Neuronal stem cell (in vitro differentiated cells): ENCODE results near the gene WRNIP1.

Experiments used
- DNase-seq: peaks from one replicate; pipeline ENCODE4 v3.0.0-alpha.2; 2013; ENCODE audit warnings: low spot score
- H2AFZ ChIP-seq: one replicate; pipeline ENCODE4 v1.6.1; 2013; ENCODE audit warnings: mild to moderate bottlenecking, low read length, inconsistent platforms
- H2AK5ac ChIP-seq: 2 replicates; pipeline ENCODE4 v1.6.1; 2013; ENCODE audit warnings: low read depth, mild to moderate bottlenecking, inconsistent platforms, low read length, moderate library complexity, mixed read lengths
- H2BK120ac ChIP-seq: 2 replicates; pipeline ENCODE4 v1.6.1; 2013; ENCODE audit warnings: low read depth, mild to moderate bottlenecking, inconsistent platforms, low read length, moderate library complexity, mixed read lengths
- H2BK12ac ChIP-seq: one replicate; pipeline ENCODE4 v1.6.1; 2013; ENCODE audit warnings: low read length, inconsistent platforms
- H2BK15ac ChIP-seq: 2 replicates; pipeline ENCODE4 v1.6.1; 2013; ENCODE audit warnings: mild to moderate bottlenecking, low read length, inconsistent platforms, mixed read lengths
- H2BK5ac ChIP-seq: one replicate; pipeline ENCODE4 v1.6.1; 2013; ENCODE audit warnings: inconsistent platforms, mild to moderate bottlenecking, low read length, moderate library complexity
- H3K14ac ChIP-seq: one replicate; pipeline ENCODE4 v1.6.1; 2013; ENCODE audit warnings: low read length, inconsistent platforms
- H3K18ac ChIP-seq: 2 replicates; pipeline ENCODE4 v1.6.1; 2013; ENCODE audit warnings: low read length, inconsistent platforms
- H3K23ac ChIP-seq: 2 replicates; pipeline ENCODE4 v1.6.1; 2013; ENCODE audit warnings: low read depth, mild to moderate bottlenecking, mixed read lengths, low read length, inconsistent platforms; ENCODE audit not compliant: poor library complexity
- H3K27ac ChIP-seq: replicated peaks from 3 replicates; pipeline ENCODE4 v1.5.1; 2013; ENCODE audit warnings: low read length, inconsistent platforms
- H3K27me3 ChIP-seq, 3 experiments: 2 replicates each; pipeline ENCODE4 v1.6.1; 2013; ENCODE audit warnings: low read length in 3 of 3, mild to moderate bottlenecking in 2 of 3, inconsistent platforms in 1 of 3, low read depth in 1 of 3, mixed read lengths in 1 of 3, moderate library complexity in 1 of 3; ENCODE audit not compliant: control insufficient read depth in 3 of 3, insufficient read depth in 3 of 3
- H3K36me3 ChIP-seq, 2 donors: replicated peaks in 1 of 2; 2 replicates each; pipeline ENCODE4 v1.6.1; 2013; ENCODE audit warnings: low read length in 2 of 2; ENCODE audit not compliant: control insufficient read depth in 2 of 2, insufficient read depth in 2 of 2
- H3K4ac ChIP-seq: 2 replicates; pipeline ENCODE4 v1.6.1; 2013; ENCODE audit warnings: inconsistent platforms, mild to moderate bottlenecking, low read length, moderate library complexity
- H3K4me1 ChIP-seq, 2 donors: 1 replicate in 1 of 2; 2 replicates in 1 of 2; pipeline ENCODE4 v1.6.1; 2013; ENCODE audit warnings: low read length in 2 of 2, low read depth in 1 of 2; ENCODE audit not compliant: control insufficient read depth in 2 of 2, insufficient read depth in 1 of 2
- H3K4me2 ChIP-seq: one replicate; pipeline ENCODE4 v1.6.1; 2013; ENCODE audit warnings: mild to moderate bottlenecking, low read length, inconsistent platforms; ENCODE audit not compliant: insufficient read depth, poor library complexity, severe bottlenecking
- H3K4me3 ChIP-seq, 2 donors: 2 replicates each; pipeline ENCODE4 v1.5.1; 2013; ENCODE audit warnings: low read length in 2 of 2, mild to moderate bottlenecking in 2 of 2, inconsistent platforms in 1 of 2, moderate library complexity in 1 of 2
- H3K79me1 ChIP-seq: one replicate; pipeline ENCODE4 v1.6.1; 2013; ENCODE audit warnings: low read depth, mild to moderate bottlenecking, inconsistent platforms, low read length, moderate library complexity
- H3K9ac ChIP-seq: one replicate; pipeline ENCODE4 v1.6.1; 2013; ENCODE audit warnings: mild to moderate bottlenecking, low read depth, low read length, inconsistent platforms; ENCODE audit not compliant: poor library complexity
- H3K9me3 ChIP-seq, 2 donors: replicated peaks in 1 of 2; 2 replicates each; pipeline versions ENCODE3 to v1.6.1; 2013; ENCODE audit warnings: low read length in 2 of 2, mild to moderate bottlenecking in 2 of 2, inconsistent platforms in 1 of 2, low read depth in 1 of 2, mixed read lengths in 1 of 2, moderate library complexity in 1 of 2; ENCODE audit not compliant: control insufficient read depth in 2 of 2, insufficient read depth in 1 of 2
- H4K8ac ChIP-seq: one replicate; pipeline ENCODE4 v1.6.1; 2013; ENCODE audit warnings: low read depth, mild to moderate bottlenecking, inconsistent platforms, low read length, moderate library complexity
- H4K91ac ChIP-seq: one replicate; pipeline ENCODE4 v1.6.1; 2013; ENCODE audit warnings: low read length, low read depth, mild to moderate bottlenecking, inconsistent platforms; ENCODE audit not compliant: poor library complexity
- WGBS, 2 donors: extraction: QIAGEN DNeasy Blood & Tissue Kit; methylation state at CpG; one replicate each; pipeline ENCODE4 v1.1.7; 2013; ENCODE audit warnings: missing lambda C conversion rate in 2 of 2, mixed read lengths in 1 of 2; ENCODE audit not compliant: insufficient read length in 2 of 2, insufficient replicate concordance in 1 of 2; ENCODE audit errors: extremely low coverage in 2 of 2; 5-methylcytosine and 5-hydroxymethylcytosine counted together

The WRNIP1 gene

DNA sequence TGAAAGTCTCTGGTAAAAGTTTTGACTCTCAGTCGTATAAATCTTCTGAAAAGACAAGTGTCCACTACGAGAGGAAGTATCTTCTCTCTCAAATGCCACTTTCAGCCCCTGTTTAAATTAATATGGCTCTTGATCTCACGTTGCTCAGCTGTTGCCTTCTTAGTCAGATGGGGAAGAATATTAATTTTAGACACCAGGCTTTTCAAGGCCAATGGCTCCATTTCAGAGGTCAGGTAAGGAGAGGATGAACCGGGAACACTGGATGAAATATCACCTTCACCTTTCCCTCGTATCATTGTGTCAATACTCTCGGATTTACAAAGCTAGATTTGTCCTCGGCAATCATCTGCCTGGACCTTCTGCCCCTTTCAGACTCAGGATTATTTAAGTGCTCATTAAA, 14.4 kb upstream of the WRNIP1 start, which contains the start of gene MYLK4:
Gene MYLK4, minus strand, starts transcription at position 91 of the 400 bp plus-strand sequence. CDS start 1,628 bp downstream, outside the sequence.
- H3K4me2 ChIP-seq: no peak within 1 kb of the TSS
- H3K4me3 ChIP-seq: no peak within 1 kb of the TSS
- H3K36me3 ChIP-seq: no peaks in the 10 kb centered on the region
- H2AK5ac ChIP-seq: no peak within 1 kb of the TSS
- no peaks in the 10 kb centered on the region for H3K79me1 ChIP-seq
- H3K14ac ChIP-seq: no peak within 1 kb of the TSS
- no CpG with 5 or more reads among the region's 7 CpGs for WGBS, 2 donors
- peaks cover 8 to 14% of the 10 kb centered on the region in 2 donors for H3K4me1 ChIP-seq
- no peak within 1 kb of the TSS for H3K27ac ChIP-seq
- H3K27me3 ChIP-seq: peaks cover 0 to 2% (median 0%) of the 10 kb centered on the region in 3 experiments
- H3K4ac ChIP-seq: no peak within 1 kb of the TSS
- H2AFZ ChIP-seq: peak within 1 kb of the TSS; percentile 31
- no peak within 1 kb of the TSS for H4K91ac ChIP-seq
- H2BK120ac ChIP-seq: no peak within 1 kb of the TSS
- H3K23ac ChIP-seq: no peak within 1 kb of the TSS
- H2BK15ac ChIP-seq: no peak within 1 kb of the TSS
- no peak within 1 kb of the TSS for H2BK12ac ChIP-seq
- no peak for DNase-seq
- H3K9ac ChIP-seq: no peak within 1 kb of the TSS
- H2BK5ac ChIP-seq: no peak within 1 kb of the TSS
- H4K8ac ChIP-seq: no peak within 1 kb of the TSS
- H3K9me3 ChIP-seq: peaks cover 0 to 4% of the 10 kb centered on the region in 2 donors
- no peak within 1 kb of the TSS for H3K18ac ChIP-seq

DNA sequence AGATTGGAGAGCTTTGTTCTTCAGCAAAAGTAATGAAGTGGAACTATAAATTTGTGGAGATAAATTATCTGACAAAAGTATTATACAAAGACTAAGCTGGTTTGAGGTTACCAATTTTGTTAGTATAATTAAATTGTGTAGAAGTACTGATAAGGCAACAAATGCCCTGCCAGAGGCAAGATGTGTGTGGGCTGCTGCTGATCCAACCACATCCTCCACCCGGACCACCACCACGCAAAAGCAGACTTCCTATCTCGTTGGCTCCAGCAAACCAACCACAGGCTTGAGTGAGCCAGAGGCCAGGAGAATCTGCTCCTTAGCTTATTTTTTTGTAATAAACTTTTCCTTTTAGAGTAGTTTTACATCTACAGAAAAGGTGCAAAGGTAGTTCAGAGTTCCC, 13.3 kb upstream of the WRNIP1 start:
- WGBS, 2 donors: no CpG with 5 or more reads among the region's 3 CpGs
- Histone ChIP-seq H3K9ac (no peak overlapping the region), H2AFZ (no peak overlapping the region), H3K23ac (no peak overlapping the region), H3K27ac (no peak overlapping the region), H2BK12ac (no peak overlapping the region), H3K4ac (no peak overlapping the region), H3K4me2 (no peak overlapping the region), H2BK120ac (no peak overlapping the region), H3K27me3 (peaks cover 0 to 2% (median 0%) of the 10 kb centered on the region in 3 experiments), H4K8ac (no peak overlapping the region), H3K9me3 (peaks cover 0 to 4% of the 10 kb centered on the region in 2 donors), H3K4me1 (peaks cover 3 to 11% of the 10 kb centered on the region in 2 donors), H3K18ac (no peak overlapping the region), H2AK5ac (no peak overlapping the region), H3K79me1 (no peaks in the 10 kb centered on the region), H2BK15ac (no peak overlapping the region), H3K36me3 (no peaks in the 10 kb centered on the region), H2BK5ac (no peak overlapping the region), H3K4me3 (no peak overlapping the region), H3K14ac (no peak overlapping the region), H4K91ac (no peak overlapping the region)
- DNase-seq: no peak

DNA sequence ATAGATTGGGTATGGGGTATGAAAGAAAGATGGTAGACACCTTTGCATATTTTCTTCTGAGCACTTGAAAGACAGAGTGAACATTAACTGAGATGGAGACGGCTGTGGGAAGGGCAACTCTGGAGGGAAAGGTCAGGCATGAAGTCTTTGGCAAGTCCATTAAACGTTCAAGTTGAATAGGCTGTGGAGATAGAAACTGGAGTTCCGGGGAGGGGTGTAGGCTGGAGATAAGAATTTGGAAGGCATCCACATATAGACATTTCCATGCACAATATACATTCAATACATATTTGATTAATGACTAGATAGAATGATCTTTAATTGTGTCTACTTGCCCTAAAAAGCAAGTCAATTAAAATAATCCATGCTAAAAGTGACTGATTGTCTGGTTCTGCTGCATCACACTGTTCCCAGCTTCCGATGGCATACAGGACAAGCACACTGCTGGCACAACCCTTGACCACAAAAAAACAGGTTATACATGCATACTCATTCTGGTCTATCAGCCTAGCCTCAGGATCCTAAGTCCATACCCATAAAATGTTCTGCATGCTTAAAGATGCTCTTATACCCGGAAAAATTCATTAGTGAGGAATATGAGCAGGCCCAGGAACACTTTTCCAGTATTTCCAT, 12.6 kb upstream of the WRNIP1 start:
- Histone ChIP-seq H3K9ac (no peak overlapping the region), H3K4me1 (peaks cover 2 to 10% of the 10 kb centered on the region in 2 donors), H4K8ac (no peak overlapping the region), H3K4me3 (no peak overlapping the region), H2BK120ac (no peak overlapping the region), H2AK5ac (no peak overlapping the region), H3K23ac (no peak overlapping the region), H2BK5ac (no peak overlapping the region), H2AFZ (no peak overlapping the region), H3K36me3 (no peaks in the 10 kb centered on the region), H3K79me1 (no peaks in the 10 kb centered on the region), H3K9me3 (peaks cover 0 to 4% of the 10 kb centered on the region in 2 donors), H3K4me2 (no peak overlapping the region), H3K18ac (no peak overlapping the region), H3K27me3 (peaks cover 0 to 2% (median 0%) of the 10 kb centered on the region in 3 experiments), H3K27ac (no peak overlapping the region), H4K91ac (no peak overlapping the region), H2BK12ac (no peak overlapping the region), H3K14ac (no peak overlapping the region), H2BK15ac (no peak overlapping the region), H3K4ac (no peak overlapping the region)
- no CpG with 5 or more reads among the region's 5 CpGs for WGBS, 2 donors
- no peak for DNase-seq

DNA sequence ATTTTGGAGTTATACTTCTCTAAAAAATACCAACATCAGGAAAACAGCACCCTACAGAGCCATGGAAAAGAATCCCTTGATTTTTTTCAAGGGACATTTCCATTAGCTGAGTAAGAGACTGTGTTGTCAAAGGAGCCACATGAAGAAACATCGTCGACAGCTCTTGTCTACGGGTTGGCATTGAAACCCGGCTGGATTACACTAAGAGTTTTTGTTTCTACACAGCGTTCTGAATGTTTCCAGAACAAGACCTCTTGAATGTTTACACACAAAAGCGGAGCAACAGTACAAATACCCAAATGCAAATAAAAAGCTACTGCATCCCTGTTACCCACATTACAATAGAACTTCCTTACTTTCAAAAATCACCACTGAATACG, 12.1 kb upstream of the WRNIP1 start:
- H3K27me3 ChIP-seq: peaks cover 0 to 2% (median 0%) of the 10 kb centered on the region in 3 experiments
- H2BK120ac ChIP-seq: no peak overlapping the region
- no peaks in the 10 kb centered on the region for H3K36me3 ChIP-seq
- WGBS, 2 donors: no CpG with 5 or more reads among the region's 7 CpGs
- H3K79me1 ChIP-seq: no peaks in the 10 kb centered on the region
- no peak overlapping the region for H3K14ac ChIP-seq
- H3K9me3 ChIP-seq: peaks cover 0 to 4% of the 10 kb centered on the region in 2 donors
- H2BK15ac ChIP-seq: no peak overlapping the region
- H3K18ac ChIP-seq: no peak overlapping the region
- no peak overlapping the region for H2AK5ac ChIP-seq
- no peak overlapping the region for H4K8ac ChIP-seq
- no peak overlapping the region for H3K23ac ChIP-seq
- H3K4me2 ChIP-seq: no peak overlapping the region
- H3K9ac ChIP-seq: no peak overlapping the region
- H2BK12ac ChIP-seq: no peak overlapping the region
- no peak overlapping the region for H3K4ac ChIP-seq
- H3K4me1 ChIP-seq: peaks cover 2 to 9% of the 10 kb centered on the region in 2 donors
- no peak overlapping the region for H3K27ac ChIP-seq
- H2AFZ ChIP-seq: no peak overlapping the region
- H2BK5ac ChIP-seq: no peak overlapping the region
- H4K91ac ChIP-seq: no peak overlapping the region
- no peak for DNase-seq
- no peak overlapping the region for H3K4me3 ChIP-seq
